GM18519 (cell line): ENCODE data around the gene RBM14.
"Not testable (repeated sequence)": the region's sequence is repeated elsewhere in the genome, so short reads cannot be mapped to it uniquely, and the experiment has no call there.

Experiments
- ATAC-seq: cut with Tn5 transposase; IDR thresholded peaks from one replicate; pipeline ENCODE4 v1.9.1; 2021; ENCODE audit warnings: mild to moderate bottlenecking, moderate library complexity; ENCODE audit not compliant: unreplicated experiment, low FRiP score

The RBM14 gene

GRCh38 chr11:66616379-66617154 lies at the start of gene RBM14:
Gene RBM14 (plus strand): TSS chr11:66616630. CDS start chr11:66616721, 91 bp downstream.
- ATAC-seq, result peak; percentile 85

GRCh38 chr11:66567787-66568123 lies 48.7 kb upstream of the RBM14 start:
- no peak for ATAC-seq

GRCh38 chr11:66568124-66568916 lies 48.1 kb upstream of the RBM14 start, which contains the start of gene CTSF:
Gene CTSF (minus strand): TSS chr11:66568606. CDS start chr11:66568486, 120 bp downstream.
- ATAC-seq, result no peak

- ATAC-seq, result no peak
Observed at GRCh38 chr11:66569076-66569475, 47.4 kb upstream of the RBM14 start.

- ATAC-seq, result no peak
Observed at GRCh38 chr11:66570079-66570849, 46.2 kb upstream of the RBM14 start.

- no peak for ATAC-seq
Observed at GRCh38 chr11:66570850-66571180, 45.6 kb upstream of the RBM14 start.

- no peak for ATAC-seq
Observed at GRCh38 chr11:66579017-66579606, 37.3 kb upstream of the RBM14 start.

- ATAC-seq, result no peak
Observed at GRCh38 chr11:66580803-66581202, 35.6 kb upstream of the RBM14 start.

- ATAC-seq, result no peak
Observed at GRCh38 chr11:66581261-66581660, 35.2 kb upstream of the RBM14 start.

GRCh38 chr11:66582565-66583147 lies 33.8 kb upstream of the RBM14 start:
- ATAC-seq, result not testable (repeated sequence)

- ATAC-seq, result not testable (repeated sequence)
Observed at GRCh38 chr11:66585447-66585846, 31.0 kb upstream of the RBM14 start.

GRCh38 chr11:66586136-66586535 lies 30.3 kb upstream of the RBM14 start:
- ATAC-seq, result no peak

GRCh38 chr11:66589315-66589714 lies 27.1 kb upstream of the RBM14 start:
- ATAC-seq, result not testable (repeated sequence)

GRCh38 chr11:66589996-66590675 lies 26.3 kb upstream of the RBM14 start:
- ATAC-seq, result no peak

GRCh38 chr11:66591175-66591574 lies 25.3 kb upstream of the RBM14 start:
- ATAC-seq, result no peak

- ATAC-seq, result peak; percentile 84
Observed at GRCh38 chr11:66592457-66593302, 23.8 kb upstream of the RBM14 start, which contains the start of the genes CCDC87 and CCS. Gene CCDC87 (minus strand): TSS chr11:66593063. CDS start chr11:66593015, 48 bp downstream. Gene CCS (plus strand): TSS chr11:66593185. CDS start chr11:66593262, 77 bp downstream.

GRCh38 chr11:66593303-66593635 lies 23.2 kb upstream of the RBM14 start:
- peak; percentile 11 for ATAC-seq

GRCh38 chr11:66593650-66594049 lies 22.8 kb upstream of the RBM14 start:
- ATAC-seq, result no peak
